Fibroblast of mammary gland (primary cell): Measurements from ENCODE around the gene FOXK2.

ENCODE experiments used
- DNase-seq: peaks from one replicate; pipeline ENCODE4 v3.0.0-alpha.2; 2010; ENCODE audit warnings: low read depth
- H3K4me3 ChIP-seq: 2 replicates; pipeline ENCODE4 v1.5.1; 2011; ENCODE audit warnings: low read depth, mild to moderate bottlenecking, low read length, moderate library complexity; ENCODE audit not compliant: control insufficient read depth
- TF ChIP-seq, protein P1 (sequence below): conservative IDR thresholded peaks from 2 replicates; pipeline ENCODE4 v1.5.1; 2011; ENCODE audit warnings: low read depth, low read length, inconsistent platforms; ENCODE audit not compliant: control insufficient read depth, insufficient read depth

The FOXK2 gene

DNA sequence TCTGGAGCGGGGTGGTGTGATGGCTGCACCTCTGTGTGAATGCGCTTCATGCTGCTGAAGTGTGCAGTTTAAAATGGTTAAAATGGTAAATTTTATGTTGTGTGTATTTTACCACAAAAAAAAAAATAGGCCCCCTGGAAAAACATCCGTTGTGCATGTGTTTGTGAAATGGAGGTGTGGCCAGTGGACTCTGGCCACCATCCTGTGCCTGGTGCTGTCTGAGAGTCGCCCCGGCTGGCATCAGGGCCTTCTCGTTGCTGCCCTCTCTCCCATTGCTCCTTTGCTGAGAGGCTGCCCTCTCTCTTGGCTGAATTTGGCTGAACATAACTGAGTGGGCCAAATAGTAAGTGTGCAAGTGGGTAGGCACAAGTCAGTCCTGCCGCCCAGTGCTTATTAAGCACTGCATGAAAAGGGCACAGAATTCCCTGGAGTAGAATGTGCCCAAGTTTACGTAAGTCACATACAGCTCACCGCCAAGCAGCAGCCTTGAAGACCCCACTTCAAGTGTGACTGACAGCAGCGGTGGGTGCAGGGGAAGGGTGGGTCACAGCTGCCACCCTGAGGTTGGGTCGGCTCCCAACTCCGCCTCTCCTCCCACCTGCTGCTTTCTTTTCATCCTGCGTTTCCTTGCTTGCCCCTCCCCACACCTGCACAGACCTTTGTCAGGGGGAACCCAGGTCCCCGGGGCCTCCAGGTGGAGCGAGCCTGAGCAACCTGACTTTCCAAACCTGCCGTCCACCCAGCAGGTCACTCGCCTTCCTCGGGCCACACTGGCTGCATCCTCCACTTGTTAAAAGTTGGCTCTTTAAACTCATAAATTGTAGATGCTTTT is 46.8 kb downstream of the FOXK2 start:
- no peak for DNase-seq
- H3K4me3 ChIP-seq = no peak overlapping the region
- TF ChIP-seq, protein P1, sequence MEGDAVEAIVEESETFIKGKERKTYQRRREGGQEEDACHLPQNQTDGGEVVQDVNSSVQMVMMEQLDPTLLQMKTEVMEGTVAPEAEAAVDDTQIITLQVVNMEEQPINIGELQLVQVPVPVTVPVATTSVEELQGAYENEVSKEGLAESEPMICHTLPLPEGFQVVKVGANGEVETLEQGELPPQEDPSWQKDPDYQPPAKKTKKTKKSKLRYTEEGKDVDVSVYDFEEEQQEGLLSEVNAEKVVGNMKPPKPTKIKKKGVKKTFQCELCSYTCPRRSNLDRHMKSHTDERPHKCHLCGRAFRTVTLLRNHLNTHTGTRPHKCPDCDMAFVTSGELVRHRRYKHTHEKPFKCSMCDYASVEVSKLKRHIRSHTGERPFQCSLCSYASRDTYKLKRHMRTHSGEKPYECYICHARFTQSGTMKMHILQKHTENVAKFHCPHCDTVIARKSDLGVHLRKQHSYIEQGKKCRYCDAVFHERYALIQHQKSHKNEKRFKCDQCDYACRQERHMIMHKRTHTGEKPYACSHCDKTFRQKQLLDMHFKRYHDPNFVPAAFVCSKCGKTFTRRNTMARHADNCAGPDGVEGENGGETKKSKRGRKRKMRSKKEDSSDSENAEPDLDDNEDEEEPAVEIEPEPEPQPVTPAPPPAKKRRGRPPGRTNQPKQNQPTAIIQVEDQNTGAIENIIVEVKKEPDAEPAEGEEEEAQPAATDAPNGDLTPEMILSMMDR = no peak

DNA sequence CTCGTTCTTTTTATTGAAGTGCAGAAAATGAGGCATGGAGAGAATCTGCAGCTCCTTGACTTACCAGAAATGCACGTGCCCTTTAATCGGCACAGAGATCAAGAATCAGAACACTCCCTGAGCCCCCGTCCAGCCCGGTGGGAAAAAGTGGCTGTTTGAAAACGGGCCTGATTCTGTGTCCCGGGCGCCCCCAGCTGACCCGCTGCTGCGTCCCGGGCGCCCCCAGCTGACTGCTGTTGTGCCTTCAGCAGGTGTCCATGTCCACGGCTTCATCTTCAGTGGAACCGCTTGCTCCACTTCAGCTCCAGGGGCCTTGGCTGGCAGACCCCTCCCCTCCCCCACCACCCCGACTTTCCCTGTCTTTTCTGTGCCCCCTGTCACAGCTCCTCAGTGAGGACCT is 47.8 kb downstream of the FOXK2 start:
- TF ChIP-seq, protein P1 = no peak
- DNase-seq = no peak
- H3K4me3 ChIP-seq = no peak overlapping the region

DNA sequence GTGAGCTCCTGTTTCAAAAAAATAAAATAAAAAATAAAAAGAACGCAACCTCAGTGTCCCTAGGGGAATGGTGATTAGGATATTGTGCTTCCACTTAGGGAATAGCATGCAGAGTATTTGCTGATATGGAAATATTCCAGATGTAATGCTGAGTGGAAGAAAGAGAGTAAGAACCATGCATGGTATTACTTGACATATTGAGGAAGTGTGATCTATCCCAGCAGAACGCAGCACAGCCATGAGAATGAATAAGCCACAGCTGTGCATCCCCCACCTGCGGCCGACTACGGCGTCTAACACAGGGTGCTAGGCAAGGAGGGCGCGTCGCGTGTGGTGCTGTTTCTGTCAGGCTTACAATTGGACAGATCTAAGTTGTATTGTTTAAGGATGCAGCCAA is 49.5 kb downstream of the FOXK2 start:
- H3K4me3 ChIP-seq = no peak overlapping the region
- DNase-seq = peak; percentile 53
- TF ChIP-seq, protein P1 = no peak

DNA sequence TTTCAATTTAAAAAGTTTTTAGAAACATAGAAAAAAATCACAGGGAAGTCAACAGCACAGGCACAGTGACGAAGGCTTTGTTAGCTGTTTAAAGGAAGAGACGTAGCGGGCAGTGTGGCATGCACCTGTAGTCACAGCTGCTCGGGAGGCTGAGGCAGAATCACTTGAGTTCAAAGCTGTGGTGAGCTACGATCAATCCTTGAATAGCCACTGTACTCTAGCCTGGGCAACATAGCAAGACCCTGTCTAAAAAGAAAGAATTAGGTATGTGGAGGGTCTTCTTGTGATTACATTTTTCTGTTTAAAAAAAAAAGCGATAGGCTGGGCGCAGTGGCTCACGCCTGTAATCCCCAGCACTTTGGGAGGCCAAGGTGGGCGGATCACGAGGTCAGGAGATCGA is 50.1 kb downstream of the FOXK2 start:
- TF ChIP-seq, protein P1 = no peak
- no peak overlapping the region for H3K4me3 ChIP-seq
- DNase-seq = no peak

DNA sequence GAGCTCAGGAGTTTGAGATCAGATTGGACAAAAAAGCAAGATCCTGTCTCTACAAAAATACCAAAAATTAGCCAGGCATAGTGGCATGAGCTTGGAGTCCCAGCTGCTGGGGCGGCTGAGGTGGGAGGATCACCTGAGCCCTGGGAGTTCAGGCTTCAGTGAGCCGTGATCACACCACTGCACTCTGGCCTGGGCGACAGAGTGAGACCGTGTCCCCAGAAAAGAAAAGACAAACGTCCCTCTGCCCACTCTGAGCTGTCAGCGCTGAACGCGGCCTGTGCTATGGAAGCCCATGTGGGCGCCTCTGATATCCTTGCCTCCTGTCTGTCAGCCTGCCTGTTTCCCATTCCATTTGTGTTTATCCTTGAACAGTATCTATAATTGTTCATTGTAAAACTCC is 50.7 kb downstream of the FOXK2 start:
- no peak for DNase-seq
- TF ChIP-seq, protein P1 = no peak
- no peak overlapping the region for H3K4me3 ChIP-seq

DNA sequence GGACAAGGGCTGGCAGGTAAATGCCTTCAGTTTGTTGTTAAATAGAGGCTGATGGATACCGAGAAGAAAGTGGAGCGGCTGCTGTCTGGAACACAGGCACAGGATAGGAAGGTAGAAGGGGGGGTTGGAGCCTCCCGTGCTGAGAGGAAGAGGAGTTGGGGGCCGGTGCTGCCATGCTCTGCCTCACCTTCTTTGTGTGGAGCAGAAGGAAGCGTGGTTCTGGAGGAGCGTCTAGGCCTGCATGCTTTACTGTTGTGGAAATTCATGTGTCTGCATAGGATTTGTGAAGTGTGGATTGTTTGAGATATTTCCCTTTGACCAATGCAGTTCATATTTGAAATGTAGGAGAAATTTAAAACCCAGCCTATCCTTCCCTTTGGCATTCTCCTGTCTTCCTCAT is 52.3 kb downstream of the FOXK2 start:
- TF ChIP-seq, protein P1 = no peak
- DNase-seq = no peak
- no peak overlapping the region for H3K4me3 ChIP-seq
